ENCODE results near the gene RPL4. TPM values are rescaled to one million over a fixed set of nuclear protein-coding genes. Genes with fewer than 3 reads are reported as not detected.

RPL4 gene
- total and polyA plus RNA-seq, 2 of the 8 experiments (the other 6 are each of a cell fraction or from before 2014, with no cell fraction given): 3,950 to 3,973 TPM

DNA sequence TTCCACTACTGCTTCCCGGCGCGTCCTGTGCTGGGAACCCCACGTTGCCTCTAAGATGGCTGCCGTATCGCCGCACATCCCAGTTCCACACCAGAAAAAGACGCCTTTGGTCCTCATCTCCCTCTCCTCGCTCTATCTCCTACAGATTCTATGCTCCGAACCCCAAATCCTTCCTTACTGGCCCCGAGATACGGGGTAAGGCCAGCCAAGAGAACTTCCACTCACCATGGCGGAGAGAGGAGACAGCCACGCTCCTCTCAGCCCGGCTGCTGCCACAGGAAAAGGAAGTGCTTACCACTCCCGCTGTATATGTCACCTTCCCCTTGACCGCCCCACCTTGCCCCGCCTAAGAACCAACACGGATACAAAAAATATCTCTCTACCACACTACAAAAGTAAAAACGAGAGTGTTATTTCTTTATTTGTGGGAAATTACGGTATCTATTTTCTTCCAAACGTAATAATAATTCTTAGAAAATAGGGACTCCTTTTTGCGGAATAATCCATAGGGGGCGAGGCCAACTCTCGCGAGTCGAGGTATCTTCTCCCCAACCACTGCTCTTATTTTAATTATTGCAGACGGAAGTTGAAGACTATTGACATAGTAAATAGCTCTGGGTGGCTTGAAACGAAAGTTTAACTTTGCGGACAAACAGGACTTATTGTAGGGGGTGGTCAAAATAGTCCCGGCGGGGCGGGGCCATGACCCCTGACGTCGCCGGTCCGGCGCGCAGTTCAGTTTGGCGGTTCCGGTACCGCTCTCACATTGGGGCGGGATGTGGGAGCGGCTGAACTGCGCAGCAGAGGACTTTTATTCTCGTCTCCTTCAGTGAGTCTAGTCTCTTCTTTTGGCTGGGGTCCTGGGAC lies at the start of gene RPL4, which contains the start of gene ZWILCH (continued):
- TF ChIP-seq SAP30 (IDR thresholded peaks at IDR 0.05; ENCODE audit: insufficient read depth, insufficient replicate concordance, low read length): peak; percentile 95
- no peak for TF ChIP-seq CBX8 (IDR thresholded peaks at IDR 0.05; ENCODE audit: borderline replicate concordance, low read depth, low read length)
- no peak; the same call in 1 of the 2 replicates for TF ChIP-seq SP1 (IDR thresholded peaks at IDR 0.05; ENCODE audit: low read depth, low read length)
- TF ChIP-seq, protein P1, sequence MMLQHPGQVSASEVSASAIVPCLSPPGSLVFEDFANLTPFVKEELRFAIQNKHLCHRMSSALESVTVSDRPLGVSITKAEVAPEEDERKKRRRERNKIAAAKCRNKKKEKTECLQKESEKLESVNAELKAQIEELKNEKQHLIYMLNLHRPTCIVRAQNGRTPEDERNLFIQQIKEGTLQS (IDR thresholded peaks at IDR 0.05; ENCODE audit: insufficient read depth, low read depth, low read length): no peak
- no peak for TF ChIP-seq CTBP2 (IDR thresholded peaks at IDR 0.05; ENCODE audit: borderline replicate concordance, insufficient read depth, insufficient read length, low read length)
- peak; percentile 94 for TF ChIP-seq TAF1 (IDR thresholded peaks at IDR 0.05; ENCODE audit: low read depth, low read length)
- peak; percentile 83 for TF ChIP-seq GABPA (IDR thresholded peaks at IDR 0.05; ENCODE audit: borderline replicate concordance, insufficient read depth, low read length)
- TF ChIP-seq SUZ12 (IDR thresholded peaks at IDR 0.05; ENCODE audit: low read length): no peak
- TF ChIP-seq JUN (IDR thresholded peaks at IDR 0.05; ENCODE audit: low read depth, low read length): no peak
- peak; percentile 61; the same call in 1 of the 2 replicates for TF ChIP-seq SP4 (IDR thresholded peaks at IDR 0.05; ENCODE audit: low read length)
- TF ChIP-seq CTCF (IDR thresholded peaks at IDR 0.05; ENCODE audit: control extremely low read depth in 1 of 3, insufficient read depth in 1 of 3, low read depth in 1 of 3, low read length in 3 of 3): no peak
- peak; percentile 74 for TF ChIP-seq BRCA1 (IDR thresholded peaks at IDR 0.05; ENCODE audit: low read depth, low read length)
- no peak for TF ChIP-seq RFX5 (IDR thresholded peaks at IDR 0.05; ENCODE audit: borderline replicate concordance, low read depth, low read length)
- no peak; the same call in 1 of the 2 replicates for TF ChIP-seq JUND (IDR thresholded peaks at IDR 0.05; ENCODE audit: low read length)
- peak; percentile 68 to 91; a peak in 3 of 4 replicates for TF ChIP-seq SIN3A (conservative IDR thresholded peaks at IDR 0.05 in 1 of 2, IDR thresholded peaks at IDR 0.05 in 1 of 2; ENCODE audit: low read depth in 1 of 2, low read length in 2 of 2)
- TF ChIP-seq YY1 (IDR thresholded peaks at IDR 0.05; ENCODE audit: low read depth, low read length): peak; percentile 95
- TF ChIP-seq KDM5A (IDR thresholded peaks at IDR 0.05; ENCODE audit: low read length): peak; percentile 79
